T-helper 17 cell (primary cell): ENCODE data around the gene HIPK2. TPM values are rescaled to one million over a fixed set of nuclear protein-coding genes. Genes with fewer than 3 reads are reported as not detected.

Experiments
- ATAC-seq: fragments of 150-1000 bp; cut with Tn5 transposase; 2 replicates; pipeline ENCODE4 v1.10.0; 2021; ENCODE audit warnings: mild to moderate bottlenecking, moderate library complexity
- DNase-seq, 3 donors: peaks; one replicate each; pipeline versions ENCODE4 v3.0.0 to v3.0.0-alpha.2; 2020 to 2021
- H3K9me3 ChIP-seq: one replicate; pipeline ENCODE4 v1.7.0; 2013; ENCODE audit warnings: low read length, mild to moderate bottlenecking; ENCODE audit not compliant: control insufficient read depth, poor library complexity, severe bottlenecking
- H3K27ac Mint-ChIP-seq: one replicate; pipeline ENCODE4 v1.8.0; 2022; ENCODE audit warnings: mild to moderate bottlenecking, moderate library complexity, mixed read lengths
- H3K27me3 Mint-ChIP-seq: one replicate; pipeline ENCODE4 v1.8.0; 2022; ENCODE audit warnings: mixed read lengths
- H3K36me3 Mint-ChIP-seq: one replicate; pipeline ENCODE4 v1.8.0; 2022; ENCODE audit warnings: low read depth, mixed read lengths
- H3K4me1 Mint-ChIP-seq: one replicate; pipeline ENCODE4 v1.8.0; 2022; ENCODE audit warnings: mild to moderate bottlenecking, mixed read lengths
- H3K4me3 Mint-ChIP-seq: one replicate; pipeline ENCODE4 v1.8.0; 2022; ENCODE audit warnings: mild to moderate bottlenecking, moderate library complexity, mixed read lengths
- total RNA-seq, 4 donors: library from RNA in 2 of 4; stranded (reverse) in 2 of 4; gene quantifications; one replicate each; pipeline ENCODE4 v1.2.3 and lab custom pipeline; 2022 to 2026

The HIPK2 gene
- total RNA-seq, 2 donors from 2014 or later, result 36.9 to 42.9 TPM

- no peaks in the 10 kb centered on the region for H3K9me3 ChIP-seq
- Mint-ChIP-seq H3K36me3 (no peaks in the 10 kb centered on the region), H3K27me3 (no peaks in the 10 kb centered on the region), H3K4me1 (peaks cover 2% of the 10 kb centered on the region), H3K4me3 (no peak overlapping the region), H3K27ac (peak overlapping the region; percentile 60)
- DNase-seq, result no peak
- no peak for ATAC-seq
Observed at GRCh38 chr7:139548302-139549028, 229.3 kb downstream of the HIPK2 start.

GRCh38 chr7:139544645-139545044, 233.2 kb downstream of the HIPK2 start:
- ATAC-seq, result no peak
- no peak for DNase-seq
- no peak overlapping the region for H3K4me3 Mint-ChIP-seq
- peaks cover 2% of the 10 kb centered on the region for H3K4me1 Mint-ChIP-seq
- H3K9me3 ChIP-seq, result no peaks in the 10 kb centered on the region
- H3K36me3 Mint-ChIP-seq, result no peaks in the 10 kb centered on the region
- H3K27me3 Mint-ChIP-seq, result no peaks in the 10 kb centered on the region
- no peak overlapping the region for H3K27ac Mint-ChIP-seq

GRCh38 chr7:139543801-139544603, 233.8 kb downstream of the HIPK2 start:
- H3K4me3 Mint-ChIP-seq, result no peak overlapping the region
- no peak overlapping the region for H3K27ac Mint-ChIP-seq
- no peaks in the 10 kb centered on the region for H3K9me3 ChIP-seq
- ATAC-seq (no peak), DNase-seq (no peak)
- no peaks in the 10 kb centered on the region for H3K27me3 Mint-ChIP-seq
- peaks cover 4% of the 10 kb centered on the region for H3K4me1 Mint-ChIP-seq
- H3K36me3 Mint-ChIP-seq, result no peaks in the 10 kb centered on the region

GRCh38 chr7:139542308-139543151, 235.3 kb downstream of the HIPK2 start:
- DNase-seq (no peak), ATAC-seq (no peak)
- Mint-ChIP-seq H3K27me3 (peaks cover 2% of the 10 kb centered on the region), H3K4me1 (peaks cover 2% of the 10 kb centered on the region), H3K36me3 (no peaks in the 10 kb centered on the region), H3K27ac (no peak overlapping the region), H3K4me3 (no peak overlapping the region)
- H3K9me3 ChIP-seq, result no peaks in the 10 kb centered on the region

GRCh38 chr7:139541600-139542307, 236.0 kb downstream of the HIPK2 start:
- no peak for ATAC-seq
- Mint-ChIP-seq H3K36me3 (no peaks in the 10 kb centered on the region), H3K27ac (no peak overlapping the region), H3K27me3 (peaks cover 8% of the 10 kb centered on the region), H3K4me3 (no peak overlapping the region), H3K4me1 (peaks cover 2% of the 10 kb centered on the region)
- DNase-seq, result no peak
- H3K9me3 ChIP-seq, result no peaks in the 10 kb centered on the region

DNA sequence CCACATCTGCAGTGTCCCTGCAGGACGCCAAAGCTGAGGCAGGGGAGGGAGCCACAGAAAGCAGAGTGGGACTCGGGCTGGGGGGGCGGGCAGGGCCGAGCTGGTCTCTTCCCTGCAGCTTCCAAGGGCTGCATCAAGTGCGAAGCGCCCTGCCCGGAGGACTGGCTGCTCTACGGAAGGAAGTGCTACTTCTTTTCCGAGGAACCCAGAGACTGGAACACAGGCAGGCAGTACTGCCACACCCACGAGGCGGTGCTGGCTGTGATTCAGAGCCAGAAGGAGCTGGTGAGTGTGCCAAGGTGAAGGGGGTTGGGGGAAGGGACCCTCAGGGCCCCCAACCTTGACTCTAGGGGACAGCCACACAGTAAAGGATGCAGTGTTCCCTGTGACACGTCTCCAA, 237.6 kb downstream of the HIPK2 start:
- Mint-ChIP-seq H3K4me1 (peaks cover 2% of the 10 kb centered on the region), H3K27ac (no peak overlapping the region), H3K27me3 (peaks cover 8% of the 10 kb centered on the region), H3K36me3 (no peaks in the 10 kb centered on the region), H3K4me3 (no peak overlapping the region)
- H3K9me3 ChIP-seq, result no peaks in the 10 kb centered on the region
- DNase-seq (no peak), ATAC-seq (no peak)

DNA sequence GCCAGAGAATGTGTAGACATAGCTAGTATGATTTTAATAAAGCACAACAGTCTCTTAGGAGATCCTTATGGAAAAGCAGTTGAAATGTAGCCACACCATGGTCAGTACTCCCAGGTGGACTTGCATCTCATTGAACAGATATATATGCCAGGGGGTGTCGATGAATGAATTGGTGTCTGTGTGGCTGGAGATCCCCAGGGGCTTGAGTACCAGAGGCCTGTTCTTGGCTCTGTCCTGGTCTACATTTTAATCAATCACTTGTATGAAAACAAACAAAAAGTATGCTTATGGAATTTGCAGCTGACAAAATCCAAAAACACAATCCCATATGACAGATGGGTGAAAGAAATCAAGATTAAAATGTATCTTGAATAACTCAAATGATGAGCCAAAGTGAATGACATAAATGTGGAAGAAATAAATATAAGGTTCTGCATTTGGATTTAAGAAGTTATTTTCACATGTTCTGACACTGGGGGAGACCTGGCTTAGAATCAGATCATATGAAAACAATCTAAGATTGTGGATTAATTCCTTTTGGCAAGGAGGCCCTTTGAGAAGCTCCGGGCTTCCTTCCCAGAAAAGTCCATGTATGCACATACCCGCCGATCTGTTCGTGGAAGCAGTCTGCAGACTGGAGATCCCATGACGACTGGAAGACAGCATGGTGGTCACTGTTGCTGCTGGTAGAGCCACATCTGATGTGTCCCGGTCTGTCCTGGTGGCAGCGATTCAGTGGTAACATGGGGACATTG, 238.7 kb downstream of the HIPK2 start:
- DNase-seq, result no peak

GRCh38 chr7:139536152-139536551, 241.6 kb downstream of the HIPK2 start:
- Mint-ChIP-seq H3K36me3 (no peaks in the 10 kb centered on the region), H3K27me3 (peaks cover 26% of the 10 kb centered on the region), H3K27ac (no peak overlapping the region), H3K4me1 (peaks cover 2% of the 10 kb centered on the region), H3K4me3 (no peak overlapping the region)
- no peak for DNase-seq
- no peak for ATAC-seq
- no peaks in the 10 kb centered on the region for H3K9me3 ChIP-seq

More for the DNA sequence above, 238.7 kb downstream of the HIPK2 start:
- ATAC-seq, result no peak
- H3K27ac Mint-ChIP-seq, result no peak overlapping the region
- H3K4me1 Mint-ChIP-seq, result peaks cover 2% of the 10 kb centered on the region
- no peak overlapping the region for H3K4me3 Mint-ChIP-seq
- no peaks in the 10 kb centered on the region for H3K36me3 Mint-ChIP-seq
- H3K27me3 Mint-ChIP-seq, result peaks cover 11% of the 10 kb centered on the region
- no peaks in the 10 kb centered on the region for H3K9me3 ChIP-seq

- Mint-ChIP-seq H3K27me3 (peaks cover 26% of the 10 kb centered on the region), H3K4me3 (no peak overlapping the region), H3K4me1 (peaks cover 2% of the 10 kb centered on the region), H3K27ac (no peak overlapping the region), H3K36me3 (no peaks in the 10 kb centered on the region)
- no peak for DNase-seq
- H3K9me3 ChIP-seq, result no peaks in the 10 kb centered on the region
- no peak for ATAC-seq
Observed at GRCh38 chr7:139534966-139535651, 242.7 kb downstream of the HIPK2 start.

- Mint-ChIP-seq H3K4me1 (no peaks in the 10 kb centered on the region), H3K27ac (no peak overlapping the region), H3K36me3 (no peaks in the 10 kb centered on the region), H3K27me3 (peaks cover 29% of the 10 kb centered on the region), H3K4me3 (no peak overlapping the region)
- no peaks in the 10 kb centered on the region for H3K9me3 ChIP-seq
- DNase-seq, result no peak
- no peak for ATAC-seq
Observed at GRCh38 chr7:139534096-139534495, 243.7 kb downstream of the HIPK2 start.

DNA sequence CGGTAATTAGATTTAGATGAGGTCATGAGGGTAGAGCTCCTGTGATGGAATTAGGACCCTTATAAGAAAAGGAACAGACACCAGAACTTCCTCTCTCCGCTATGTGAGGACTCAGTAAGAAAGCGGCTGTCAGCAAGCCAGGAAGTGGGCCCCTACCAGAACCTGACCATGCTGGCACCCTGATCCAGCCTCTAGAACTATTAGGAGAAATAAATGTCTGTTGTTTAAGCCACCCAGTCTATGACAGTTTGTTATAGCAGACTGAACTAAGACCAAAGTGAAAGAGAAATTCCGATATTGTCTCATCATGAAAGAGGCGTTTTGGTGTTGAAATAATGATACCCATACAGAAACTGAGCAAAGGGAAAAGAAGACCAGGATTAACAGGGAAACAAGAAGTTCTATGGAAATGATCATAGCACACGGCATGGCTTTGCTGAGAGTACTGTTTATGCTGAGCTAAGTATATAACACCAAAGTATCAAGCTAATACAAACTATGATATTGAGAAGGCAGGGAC, 245.1 kb downstream of the HIPK2 start:
- H3K4me3 Mint-ChIP-seq, result no peak overlapping the region
- no peak for DNase-seq
- H3K27me3 Mint-ChIP-seq, result peaks cover 38% of the 10 kb centered on the region
- no peak overlapping the region for H3K27ac Mint-ChIP-seq
- H3K4me1 Mint-ChIP-seq, result no peaks in the 10 kb centered on the region
- no peak for ATAC-seq
- H3K9me3 ChIP-seq, result no peaks in the 10 kb centered on the region
- H3K36me3 Mint-ChIP-seq, result no peaks in the 10 kb centered on the region
